ENCODE data around the gene NAT10.
"Not testable (repeated sequence)": the region's sequence is repeated elsewhere in the genome, so short reads cannot be mapped to it uniquely, and the experiment has no call there.

NAT10 gene

DNA sequence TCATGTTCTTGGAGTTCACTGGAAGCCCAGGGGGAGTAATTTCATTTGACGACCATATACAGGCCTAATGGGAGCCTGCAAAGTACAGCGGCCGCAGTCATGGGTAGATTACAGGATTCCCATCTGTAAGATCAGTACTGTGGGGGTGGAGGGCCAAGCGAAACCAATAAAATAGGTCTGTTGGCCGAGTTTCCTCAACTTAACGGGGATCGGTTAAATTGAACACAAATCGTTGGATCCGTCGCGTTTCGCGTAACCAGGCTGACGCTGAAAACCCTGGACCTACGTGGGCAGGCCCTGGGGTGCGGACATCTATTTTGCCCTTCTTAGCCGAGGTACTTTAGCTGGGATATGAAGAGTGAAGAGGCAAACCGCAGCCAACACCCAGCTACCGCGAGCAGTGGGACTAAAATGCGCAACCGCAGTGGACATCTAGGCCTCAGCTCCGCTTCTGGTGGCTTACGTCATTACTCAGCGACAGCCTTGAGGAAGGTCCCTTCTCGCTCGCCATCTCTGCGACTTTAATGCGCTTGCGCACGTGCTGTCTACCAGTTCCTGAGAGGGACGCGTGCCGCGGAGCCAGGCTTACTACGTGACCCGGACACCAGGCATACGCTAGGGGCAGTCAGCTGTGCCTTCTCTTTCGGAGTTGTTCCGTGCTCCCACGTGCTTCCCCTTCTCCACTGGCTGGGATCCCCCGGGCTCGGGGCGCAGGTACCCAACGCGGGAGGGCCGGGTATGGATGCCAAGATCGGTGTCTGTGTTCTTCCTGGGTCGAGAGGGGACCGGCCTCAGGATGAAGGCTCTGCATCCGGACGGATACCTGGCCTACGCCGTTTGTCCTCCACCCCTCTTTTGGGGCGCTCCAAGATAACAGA lies at the start of gene NAT10:
Gene NAT10, plus strand, starts transcription at position 551 of the 878 bp plus-strand sequence. CDS start 2,597 bp downstream, outside the sequence.
- H3K27me3 ChIP-seq (ENCODE audit: control insufficient read depth, insufficient read depth, low read length) = no peaks in the 10 kb centered on the region
- no CpG with 5 or more reads among the region's 55 CpGs for WGBS (ENCODE audit: insufficient coverage, insufficient read length)

DNA sequence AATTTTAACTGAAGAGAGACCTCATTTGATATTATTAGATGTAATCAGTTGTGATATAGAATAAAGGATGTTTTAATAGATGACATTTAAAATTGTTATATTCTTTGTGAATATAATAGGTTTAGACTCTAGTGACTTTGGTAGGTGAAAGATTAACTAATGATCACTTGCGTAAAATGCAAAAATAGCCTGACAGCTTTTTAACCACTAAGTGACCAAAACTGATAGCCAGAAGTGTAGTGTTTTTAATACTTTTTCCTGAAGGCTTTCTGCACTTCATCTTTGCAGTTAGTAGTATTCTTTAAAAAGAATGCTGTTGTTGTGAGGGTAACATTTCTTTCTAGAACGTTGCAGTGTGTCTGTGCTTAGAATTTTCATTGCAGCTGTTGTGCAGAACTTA lies 48.8 kb upstream of the NAT10 start:
- Histone ChIP-seq H3K4me1 (ENCODE audit: control insufficient read depth, insufficient read depth, low read length) (no peaks in the 10 kb centered on the region), H3K4me3 (ENCODE audit: low read length) (no peak overlapping the region), H3K27ac (ENCODE audit: low read length) (no peak overlapping the region), H3K27me3 (ENCODE audit: control insufficient read depth, insufficient read depth, low read length) (no peaks in the 10 kb centered on the region), H3K9me3 (ENCODE audit: control insufficient read depth, insufficient read depth, low read length) (no peaks in the 10 kb centered on the region), H3K36me3 (ENCODE audit: control insufficient read depth, insufficient read depth, low read length) (no peaks in the 10 kb centered on the region)
- WGBS (ENCODE audit: insufficient coverage, insufficient read length) = no CpG with 5 or more reads among the region's 2 CpGs
- no peak for DNase-seq (ENCODE audit: low read depth, low spot score)

More for the DNA sequence above, at the start of gene NAT10:
- DNase-seq (ENCODE audit: low read depth, low spot score) = peak; percentile 99
- Histone ChIP-seq H3K4me3 (ENCODE audit: low read length) (peak within 1 kb of the TSS; percentile 62; the same call in 1 of the 2 replicates), H3K9me3 (ENCODE audit: control insufficient read depth, insufficient read depth, low read length) (no peaks in the 10 kb centered on the region), H3K36me3 (ENCODE audit: control insufficient read depth, insufficient read depth, low read length) (no peaks in the 10 kb centered on the region; the same call in 1 of the 2 replicates), H3K4me1 (ENCODE audit: control insufficient read depth, insufficient read depth, low read length) (no peaks in the 10 kb centered on the region), H3K27ac (ENCODE audit: low read length) (no peak within 1 kb of the TSS)

DNA sequence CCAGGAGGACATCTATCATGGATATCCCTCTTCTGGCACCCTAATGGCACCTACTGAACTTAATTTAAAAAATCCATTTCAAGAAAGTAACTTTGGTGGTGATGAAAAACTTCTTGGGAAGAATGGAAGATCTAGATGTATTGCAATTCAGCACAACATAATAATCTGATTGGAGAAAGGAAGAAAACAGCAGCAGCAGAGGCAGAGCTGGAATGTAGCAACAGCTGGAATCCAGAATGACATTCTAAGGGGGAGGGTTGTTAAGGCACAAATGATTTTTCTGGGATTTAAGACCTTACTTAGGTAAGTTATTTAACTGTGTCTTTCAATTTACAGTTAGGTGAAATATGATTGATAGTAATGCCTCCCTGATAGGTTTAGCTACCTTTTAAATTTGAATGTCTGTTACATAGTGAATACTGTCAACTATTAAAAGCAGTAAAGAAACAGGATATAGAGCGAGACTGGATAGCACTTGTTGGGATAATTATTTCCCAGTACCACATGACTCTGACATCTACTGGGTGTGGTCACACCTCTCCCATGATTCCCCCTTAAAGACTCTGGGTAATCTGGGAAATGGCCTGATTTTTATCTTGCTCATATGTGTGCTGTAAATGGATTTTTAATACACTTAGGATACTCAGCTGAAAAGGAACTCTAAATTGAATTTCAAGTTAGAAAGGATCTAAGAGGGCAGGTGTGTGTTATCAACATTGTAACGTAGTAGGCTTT lies 42.2 kb upstream of the NAT10 start:
- no peak for DNase-seq (ENCODE audit: low read depth, low spot score)
- Histone ChIP-seq H3K36me3 (ENCODE audit: control insufficient read depth, insufficient read depth, low read length) (no peaks in the 10 kb centered on the region; the same call in 1 of the 2 replicates), H3K27me3 (ENCODE audit: control insufficient read depth, insufficient read depth, low read length) (no peaks in the 10 kb centered on the region), H3K27ac (ENCODE audit: low read length) (no peak overlapping the region), H3K9me3 (ENCODE audit: control insufficient read depth, insufficient read depth, low read length) (no peaks in the 10 kb centered on the region), H3K4me3 (ENCODE audit: low read length) (no peak overlapping the region), H3K4me1 (ENCODE audit: control insufficient read depth, insufficient read depth, low read length) (no peaks in the 10 kb centered on the region)
- no CpG with 5 or more reads among the region's 2 CpGs for WGBS (ENCODE audit: insufficient coverage, insufficient read length)

DNA sequence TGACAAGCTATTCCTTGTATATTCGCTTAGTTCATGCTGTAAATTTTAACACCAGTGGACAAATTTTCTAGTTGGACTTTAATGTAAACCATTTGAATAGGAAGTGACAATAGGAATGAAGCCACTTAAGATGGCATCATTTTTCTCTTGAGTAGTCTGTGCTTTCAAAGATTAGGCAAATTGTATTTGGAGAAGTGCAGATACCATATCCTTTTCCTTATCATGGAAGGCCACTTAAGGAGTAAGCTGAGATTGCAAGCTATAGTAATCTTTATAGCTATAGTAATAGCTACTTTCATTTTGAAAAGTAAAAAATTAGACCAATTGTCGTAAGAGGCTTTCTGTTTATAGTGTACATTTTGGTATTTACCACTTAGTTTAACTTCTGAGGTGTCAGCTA lies 41.1 kb upstream of the NAT10 start:
- Histone ChIP-seq H3K27me3 (ENCODE audit: control insufficient read depth, insufficient read depth, low read length) (no peaks in the 10 kb centered on the region), H3K27ac (ENCODE audit: low read length) (no peak overlapping the region), H3K36me3 (ENCODE audit: control insufficient read depth, insufficient read depth, low read length) (no peaks in the 10 kb centered on the region; the same call in 1 of the 2 replicates), H3K9me3 (ENCODE audit: control insufficient read depth, insufficient read depth, low read length) (no peaks in the 10 kb centered on the region), H3K4me3 (ENCODE audit: low read length) (no peak overlapping the region), H3K4me1 (ENCODE audit: control insufficient read depth, insufficient read depth, low read length) (no peaks in the 10 kb centered on the region)
- no CpG with 5 or more reads among the region's 2 CpGs for WGBS (ENCODE audit: insufficient coverage, insufficient read length)
- no peak for DNase-seq (ENCODE audit: low read depth, low spot score)

DNA sequence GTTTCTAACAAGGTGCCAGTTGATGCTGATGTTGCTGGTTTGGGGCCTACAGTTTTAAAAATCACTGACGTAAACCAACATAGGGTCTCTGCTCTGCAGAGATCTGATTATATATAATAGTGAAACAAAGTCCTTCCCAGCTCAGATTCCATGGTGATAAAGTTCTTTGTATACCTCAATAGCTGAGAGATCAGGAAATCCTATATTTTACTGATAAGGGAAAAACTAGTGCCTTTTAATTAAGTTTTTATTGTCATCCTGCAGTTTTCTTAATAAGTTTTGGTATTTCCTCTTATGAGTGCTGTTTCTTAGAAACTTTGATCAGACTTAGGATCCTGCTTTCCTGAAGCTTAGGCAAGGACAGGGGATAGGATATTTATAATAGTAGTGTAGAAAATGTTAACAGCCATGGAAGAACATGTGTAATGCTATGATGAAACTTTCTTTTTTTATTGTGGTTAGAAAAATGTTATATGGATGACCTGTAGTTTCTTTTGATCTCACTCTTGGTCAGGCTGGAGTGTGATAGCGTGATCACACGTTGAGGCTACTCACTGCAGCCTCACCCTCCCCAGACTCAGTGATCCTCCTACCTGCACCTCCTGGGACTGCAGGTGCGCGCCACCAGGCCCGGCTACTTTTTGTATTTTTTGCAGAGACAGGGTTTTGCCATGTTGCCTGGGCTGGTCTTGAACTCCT lies 39.8 kb upstream of the NAT10 start:
- DNase-seq (ENCODE audit: low read depth, low spot score) = no peak
- Histone ChIP-seq H3K4me3 (ENCODE audit: low read length) (no peak overlapping the region), H3K4me1 (ENCODE audit: control insufficient read depth, insufficient read depth, low read length) (no peaks in the 10 kb centered on the region), H3K27me3 (ENCODE audit: control insufficient read depth, insufficient read depth, low read length) (no peaks in the 10 kb centered on the region), H3K27ac (ENCODE audit: low read length) (no peak overlapping the region), H3K9me3 (ENCODE audit: control insufficient read depth, insufficient read depth, low read length) (no peaks in the 10 kb centered on the region), H3K36me3 (ENCODE audit: control insufficient read depth, insufficient read depth, low read length) (no peaks in the 10 kb centered on the region; the same call in 1 of the 2 replicates)
- no CpG with 5 or more reads among the region's 6 CpGs for WGBS (ENCODE audit: insufficient coverage, insufficient read length)

DNA sequence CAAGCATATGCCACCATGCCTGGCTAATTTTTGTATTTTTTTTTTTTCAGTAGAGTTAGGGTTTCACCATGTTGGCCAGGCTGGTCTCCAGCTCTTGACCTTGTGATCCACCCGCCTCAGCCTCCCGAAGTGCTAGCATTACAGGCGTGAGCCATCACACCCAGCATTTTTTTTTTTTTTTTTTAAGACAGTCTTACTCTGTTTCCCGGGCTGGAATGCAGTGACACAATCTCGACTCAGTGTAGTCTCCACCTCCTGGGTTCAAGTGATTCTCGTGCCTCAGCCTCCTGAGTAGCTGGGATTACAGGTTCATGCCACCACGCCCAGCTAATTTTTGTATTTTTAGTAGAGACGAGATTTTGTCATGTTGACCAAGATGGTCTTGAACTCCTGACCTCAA lies 38.7 kb upstream of the NAT10 start:
- not testable (repeated sequence) for H3K4me3 ChIP-seq (ENCODE audit: low read length); H3K9me3 ChIP-seq (ENCODE audit: control insufficient read depth, insufficient read depth, low read length); H3K36me3 ChIP-seq (ENCODE audit: control insufficient read depth, insufficient read depth, low read length); H3K27me3 ChIP-seq (ENCODE audit: control insufficient read depth, insufficient read depth, low read length); H3K27ac ChIP-seq (ENCODE audit: low read length); H3K4me1 ChIP-seq (ENCODE audit: control insufficient read depth, insufficient read depth, low read length); DNase-seq (ENCODE audit: low read depth, low spot score)
- no CpG with 5 or more reads among the region's 8 CpGs for WGBS (ENCODE audit: insufficient coverage, insufficient read length)

DNA sequence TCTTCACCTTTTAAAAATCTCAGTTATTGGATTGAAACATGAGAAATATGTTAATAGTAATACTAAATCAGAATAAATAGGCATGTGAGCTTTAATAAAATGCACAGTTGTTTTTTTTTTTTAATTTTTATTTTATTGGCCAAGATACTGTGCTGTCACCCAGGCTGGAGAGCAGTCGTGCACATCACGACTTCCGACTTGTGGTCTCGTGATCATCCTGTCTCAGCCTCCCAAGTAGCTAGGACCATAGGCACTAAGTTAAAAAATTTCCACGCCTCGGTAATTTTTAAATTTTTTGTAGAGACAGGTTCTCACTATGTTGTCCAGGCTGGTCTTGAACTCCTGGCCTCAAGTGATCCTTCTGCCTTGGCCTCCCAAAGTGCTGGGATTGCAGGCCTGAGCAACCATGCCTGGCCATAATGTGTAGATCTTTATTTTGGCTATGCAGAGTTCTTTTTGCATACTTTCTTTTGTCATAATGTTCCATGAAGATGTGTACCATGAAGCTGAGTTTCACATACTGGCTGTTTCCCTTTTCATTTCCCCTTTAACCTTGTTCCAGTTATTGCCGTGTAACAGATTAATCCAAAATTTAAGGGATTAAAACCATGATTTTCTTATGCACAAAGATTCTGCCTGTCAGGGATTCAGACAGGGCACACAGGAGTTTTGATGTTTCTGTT lies 37.9 kb upstream of the NAT10 start:
- no peaks in the 10 kb centered on the region for H3K4me1 ChIP-seq (ENCODE audit: control insufficient read depth, insufficient read depth, low read length)
- no peak overlapping the region for H3K27ac ChIP-seq (ENCODE audit: low read length)
- no peaks in the 10 kb centered on the region for H3K27me3 ChIP-seq (ENCODE audit: control insufficient read depth, insufficient read depth, low read length)
- H3K36me3 ChIP-seq (ENCODE audit: control insufficient read depth, insufficient read depth, low read length) = peaks cover under 1% of the 10 kb centered on the region; the same call in 1 of the 2 replicates
- no peak for DNase-seq (ENCODE audit: low read depth, low spot score)
- H3K9me3 ChIP-seq (ENCODE audit: control insufficient read depth, insufficient read depth, low read length) = no peaks in the 10 kb centered on the region
- WGBS (ENCODE audit: insufficient coverage, insufficient read length) = no CpG with 5 or more reads among the region's 7 CpGs
- no peak overlapping the region for H3K4me3 ChIP-seq (ENCODE audit: low read length)

DNA sequence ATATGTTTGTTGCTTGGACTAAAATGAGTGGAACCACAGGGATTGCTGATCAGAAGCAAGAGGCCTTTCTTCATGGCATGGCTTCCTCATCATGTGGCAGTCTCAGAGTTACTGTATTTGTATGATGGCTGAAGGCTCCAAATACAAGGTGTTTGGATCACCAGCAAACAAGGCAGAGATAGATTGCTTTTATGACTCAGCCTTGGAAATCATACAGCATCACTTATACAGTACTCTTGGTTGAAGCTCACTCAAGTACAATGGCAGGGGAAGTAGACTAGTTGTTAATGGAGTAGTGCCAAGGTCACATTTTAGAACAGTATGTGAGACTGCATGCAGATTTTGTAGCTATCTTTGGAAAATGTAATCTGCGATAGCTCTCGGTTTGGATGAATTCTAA lies 37.3 kb upstream of the NAT10 start:
- H3K36me3 ChIP-seq (ENCODE audit: control insufficient read depth, insufficient read depth, low read length) = peaks cover 5% of the 10 kb centered on the region; the same call in 1 of the 2 replicates
- H3K27me3 ChIP-seq (ENCODE audit: control insufficient read depth, insufficient read depth, low read length) = no peaks in the 10 kb centered on the region
- no peaks in the 10 kb centered on the region for H3K4me1 ChIP-seq (ENCODE audit: control insufficient read depth, insufficient read depth, low read length)
- no CpG with 5 or more reads among the region's 2 CpGs for WGBS (ENCODE audit: insufficient coverage, insufficient read length)
- H3K9me3 ChIP-seq (ENCODE audit: control insufficient read depth, insufficient read depth, low read length) = no peaks in the 10 kb centered on the region
- DNase-seq (ENCODE audit: low read depth, low spot score) = no peak
- no peak overlapping the region for H3K27ac ChIP-seq (ENCODE audit: low read length)
- no peak overlapping the region for H3K4me3 ChIP-seq (ENCODE audit: low read length)

DNA sequence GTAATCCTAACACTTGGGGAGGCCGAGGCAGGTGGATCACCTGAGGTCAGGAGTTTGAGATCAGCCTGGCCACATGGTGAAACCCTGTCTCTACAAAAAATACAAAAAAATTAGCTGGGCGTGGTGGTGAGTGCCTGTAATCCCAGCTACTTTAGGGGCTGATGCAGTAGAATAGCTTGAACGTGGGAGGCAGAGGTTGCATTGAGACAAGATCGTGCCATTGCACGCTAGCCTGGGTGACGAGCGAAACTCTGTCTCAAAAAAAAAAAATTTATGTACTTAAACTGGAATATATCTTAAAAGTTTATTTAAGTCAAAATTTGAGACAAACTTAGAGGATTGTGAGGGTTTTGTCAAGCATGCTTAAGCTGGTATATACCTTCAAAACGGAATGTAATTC lies 34.1 kb upstream of the NAT10 start:
- H3K9me3 ChIP-seq (ENCODE audit: control insufficient read depth, insufficient read depth, low read length); H3K36me3 ChIP-seq (ENCODE audit: control insufficient read depth, insufficient read depth, low read length); H3K4me3 ChIP-seq (ENCODE audit: low read length); H3K27ac ChIP-seq (ENCODE audit: low read length); H3K27me3 ChIP-seq (ENCODE audit: control insufficient read depth, insufficient read depth, low read length); H3K4me1 ChIP-seq (ENCODE audit: control insufficient read depth, insufficient read depth, low read length); DNase-seq (ENCODE audit: low read depth, low spot score): not testable (repeated sequence)
- WGBS (ENCODE audit: insufficient coverage, insufficient read length) = no CpG with 5 or more reads among the region's 8 CpGs

DNA sequence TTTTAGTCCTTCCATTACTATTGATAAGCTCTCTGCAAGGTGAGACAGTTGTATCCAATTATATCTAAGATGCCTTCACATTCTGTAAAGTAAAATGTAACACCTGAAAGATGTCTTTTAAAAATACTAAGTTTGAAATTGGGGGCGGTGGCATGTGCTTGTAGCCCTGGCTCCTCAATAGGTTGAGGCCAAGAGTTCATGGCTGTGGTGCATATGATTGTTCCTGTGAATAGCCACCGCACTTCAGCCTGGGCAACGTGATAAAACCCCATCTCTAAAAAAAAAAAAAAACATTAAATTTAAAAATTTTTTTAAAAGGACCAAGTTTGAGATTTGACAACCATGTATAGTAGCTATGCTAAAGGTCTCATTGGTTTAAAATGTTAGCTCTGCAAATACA lies 33.4 kb upstream of the NAT10 start:
- no peak for DNase-seq (ENCODE audit: low read depth, low spot score)
- Histone ChIP-seq H3K9me3 (ENCODE audit: control insufficient read depth, insufficient read depth, low read length) (no peaks in the 10 kb centered on the region), H3K4me1 (ENCODE audit: control insufficient read depth, insufficient read depth, low read length) (no peaks in the 10 kb centered on the region), H3K36me3 (ENCODE audit: control insufficient read depth, insufficient read depth, low read length) (peaks cover 8% of the 10 kb centered on the region; the same call in 1 of the 2 replicates), H3K27me3 (ENCODE audit: control insufficient read depth, insufficient read depth, low read length) (no peaks in the 10 kb centered on the region), H3K27ac (ENCODE audit: low read length) (no peak overlapping the region), H3K4me3 (ENCODE audit: low read length) (no peak overlapping the region)
- WGBS (ENCODE audit: insufficient coverage, insufficient read length) = no CpG with 5 or more reads among the region's 3 CpGs

All from iPS DF 6.9 (cell line).